ENCODE results near the gene NCKAP5.

Gene NCKAP5

GRCh38 chr2:133568172-133568571 is at the start of gene NCKAP5:
NCKAP5 (minus strand) TSS chr2:133568463; CDS start chr2:133517526, 50,937 bp downstream.
- DNase-seq, result no peak

GRCh38 chr2:133609664-133610063 is 41.4 kb upstream of the NCKAP5 start:
- no peak for DNase-seq

GRCh38 chr2:133608291-133608690 is 40.0 kb upstream of the NCKAP5 start:
- no peak for DNase-seq

DNA sequence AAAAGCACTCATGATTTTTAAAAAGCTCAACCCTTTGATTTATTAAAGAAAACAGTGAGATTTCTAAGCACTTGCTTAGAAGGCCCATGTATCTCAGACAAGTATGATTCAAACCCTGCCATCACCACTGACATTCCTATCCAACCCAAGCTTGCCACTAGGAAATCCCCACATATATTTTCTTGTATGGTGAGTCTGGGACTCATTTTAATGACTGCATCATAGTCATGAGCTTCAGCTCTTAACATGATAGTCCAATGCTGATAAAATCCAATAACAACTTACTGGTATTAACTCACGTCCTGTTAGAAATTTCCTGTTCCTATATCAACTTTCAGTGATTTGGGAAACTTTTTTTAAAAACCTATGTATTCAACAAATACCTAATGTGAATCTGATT is 39.4 kb upstream of the NCKAP5 start:
- DNase-seq, result no peak

DNA sequence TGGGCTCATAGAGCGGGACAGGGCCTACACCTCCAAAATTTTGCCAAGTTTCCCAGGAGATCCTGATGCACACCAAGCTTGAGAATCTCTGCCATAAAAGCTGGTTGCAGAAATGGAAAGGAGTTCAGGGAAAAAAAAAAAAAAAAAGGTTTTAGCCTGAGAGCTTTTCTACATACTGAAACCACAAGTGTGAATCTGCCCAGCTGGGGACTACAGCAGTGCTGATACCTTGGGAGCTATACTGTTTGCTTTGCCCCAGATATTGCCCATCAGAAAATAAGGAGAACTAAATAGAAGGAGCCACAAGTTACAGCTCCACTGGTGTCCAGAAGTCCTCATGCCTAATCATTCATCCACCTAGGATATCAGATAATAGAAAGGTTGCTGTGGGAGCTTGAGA is 38.4 kb upstream of the NCKAP5 start:
- no peak for DNase-seq

DNA sequence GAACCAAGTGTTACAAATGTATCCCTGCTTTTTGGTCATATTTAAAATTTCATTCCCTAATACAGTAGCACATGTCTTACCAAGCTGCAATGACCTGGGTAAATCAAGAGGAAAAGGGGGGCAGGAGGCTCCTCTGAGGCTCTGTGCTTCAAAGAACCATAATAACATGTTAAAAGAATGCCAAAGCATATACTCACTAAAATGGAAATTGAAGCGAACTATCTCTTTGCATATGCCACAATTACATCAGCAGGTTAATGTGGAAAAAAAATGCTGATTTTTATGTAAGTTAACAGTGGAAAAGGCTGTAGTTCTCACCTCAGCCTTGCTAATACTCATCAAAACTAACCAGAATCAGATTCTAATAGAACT is 37.5 kb upstream of the NCKAP5 start:
- no peak for DNase-seq

GRCh38 chr2:133605011-133605765 is 36.9 kb upstream of the NCKAP5 start:
- DNase-seq, result no peak

- no peak for DNase-seq
Measured at GRCh38 chr2:133603109-133603508, 34.8 kb upstream of the NCKAP5 start.

GRCh38 chr2:133602538-133602937 is 34.3 kb upstream of the NCKAP5 start:
- no peak for DNase-seq

DNA sequence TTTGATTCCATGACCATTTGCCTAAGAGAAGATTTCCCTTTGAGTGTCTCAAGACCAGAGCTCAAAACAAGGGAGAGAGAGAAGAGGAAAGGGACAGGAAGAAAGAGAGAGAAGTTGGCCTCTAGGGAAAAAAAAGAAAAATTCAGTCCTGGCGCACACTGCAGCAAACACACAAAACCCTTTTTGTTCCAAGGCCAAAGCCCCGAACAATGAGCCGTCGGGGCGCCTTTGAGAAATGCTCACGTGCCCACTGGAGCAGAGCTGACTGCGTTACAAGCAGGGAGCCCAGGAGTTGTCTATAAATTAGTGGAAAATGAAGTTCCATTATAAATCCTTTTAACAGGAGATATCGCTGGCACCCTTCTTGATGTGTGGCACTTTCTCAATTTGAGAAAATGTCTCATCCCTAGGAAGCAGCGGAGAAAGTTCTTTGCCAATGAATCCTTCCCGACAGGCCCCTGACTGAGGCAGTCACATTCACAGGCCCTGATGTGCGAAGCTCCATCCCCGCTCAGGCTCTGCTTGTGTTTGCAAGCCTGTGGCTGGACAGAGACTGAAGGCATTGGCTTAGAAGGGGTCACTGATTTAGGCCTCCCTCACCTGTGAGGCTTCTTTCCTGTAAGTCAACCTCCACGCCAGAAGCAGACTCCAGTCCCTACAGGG is 32.1 kb upstream of the NCKAP5 start:
- DNase-seq, result no peak

DNA sequence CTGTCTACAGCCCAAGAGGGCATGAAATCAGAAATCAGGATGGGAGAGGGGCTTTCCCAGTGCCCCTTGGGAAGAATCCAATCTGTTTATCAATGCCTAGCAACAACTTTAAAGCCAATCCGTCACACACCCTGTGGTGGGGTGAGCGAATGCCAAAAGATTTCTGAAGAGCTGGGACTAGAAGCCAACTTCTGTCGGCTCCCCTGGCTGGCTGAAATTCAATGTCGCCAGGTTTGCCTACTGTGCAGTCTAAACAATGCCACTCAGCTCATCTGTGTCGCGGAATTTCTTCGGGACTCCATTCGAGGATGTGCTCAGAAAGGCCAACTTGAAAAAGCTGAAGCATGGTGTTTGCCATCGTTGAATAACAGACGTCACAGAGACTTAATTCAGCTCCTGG is 31.5 kb upstream of the NCKAP5 start:
- no peak for DNase-seq

- DNase-seq, result no peak
Measured at GRCh38 chr2:133599211-133599803, 31.0 kb upstream of the NCKAP5 start.

DNA sequence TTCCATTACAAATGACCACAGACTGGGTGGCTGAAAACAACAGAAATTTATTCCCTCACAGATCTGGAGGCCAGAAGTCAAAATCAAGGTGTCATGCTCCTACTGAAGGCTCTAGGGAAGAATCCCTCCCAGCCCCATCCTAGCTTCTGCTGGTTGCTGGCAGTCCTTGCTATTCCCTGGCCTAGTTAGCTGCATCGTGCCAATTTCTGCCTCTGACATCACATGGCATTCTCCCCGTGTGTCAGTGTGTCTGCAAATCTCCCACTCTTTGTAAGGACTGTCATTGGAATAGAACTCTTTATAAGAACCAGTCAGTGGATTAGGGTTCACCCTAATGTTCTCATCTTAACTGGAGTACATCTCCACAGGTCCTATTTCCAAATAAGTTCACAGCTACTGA is 30.5 kb upstream of the NCKAP5 start:
- no peak for DNase-seq

DNA sequence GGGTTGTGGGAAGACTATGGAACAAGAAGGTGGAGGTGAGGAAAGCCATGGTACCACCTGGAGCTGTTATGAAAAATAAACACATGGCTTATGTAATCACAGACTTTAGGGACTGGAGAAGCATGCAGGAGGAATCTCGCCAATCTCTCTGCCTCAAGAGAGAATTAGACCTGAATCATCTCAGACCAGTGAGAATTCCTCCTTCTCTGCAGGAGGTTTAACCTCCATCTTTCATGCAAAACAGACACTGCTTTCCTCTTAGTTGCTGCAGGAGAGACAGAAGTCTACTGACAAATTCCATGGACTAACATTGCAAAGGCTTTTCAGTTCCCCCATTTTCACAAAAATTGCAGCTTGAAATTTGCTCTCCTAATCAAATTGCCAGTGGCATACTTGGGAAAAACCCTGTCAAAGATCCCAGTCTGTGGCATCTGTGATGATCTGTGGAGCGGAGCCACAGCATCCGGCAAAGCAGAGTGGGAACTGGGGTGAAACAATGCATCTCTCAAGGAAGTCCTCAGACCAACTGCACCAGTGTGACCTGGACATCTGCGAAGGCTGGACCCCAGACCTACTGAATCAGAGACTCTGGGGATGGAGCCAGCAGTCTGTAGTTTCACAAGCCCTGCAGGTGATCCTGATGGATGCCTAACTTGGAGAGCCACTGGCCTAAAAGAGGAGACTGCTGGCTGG is 28.6 kb upstream of the NCKAP5 start:
- DNase-seq, result no peak

DNA sequence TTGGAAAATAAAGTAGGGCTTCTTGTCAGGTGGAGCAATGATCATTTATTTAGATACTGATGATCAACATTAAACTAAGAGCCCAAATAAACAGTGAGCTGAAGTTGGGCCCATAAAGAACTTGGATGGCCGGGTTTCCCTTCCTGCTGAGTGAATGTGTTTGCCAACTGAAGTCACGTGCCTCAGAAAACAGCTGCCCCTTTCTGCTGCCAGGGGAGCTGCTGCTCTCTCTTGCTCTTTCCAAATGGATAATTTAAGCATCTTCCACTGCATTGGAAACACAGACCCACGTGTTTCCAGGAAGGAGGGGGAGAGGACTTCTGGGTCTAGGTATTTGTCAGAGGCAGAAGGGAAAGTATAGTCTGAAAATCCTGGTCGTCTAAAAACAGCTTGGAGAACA is 22.9 kb upstream of the NCKAP5 start:
- DNase-seq, result peak; percentile 82

- no peak for DNase-seq
Measured at GRCh38 chr2:133589456-133589855, 21.2 kb upstream of the NCKAP5 start.

DNA sequence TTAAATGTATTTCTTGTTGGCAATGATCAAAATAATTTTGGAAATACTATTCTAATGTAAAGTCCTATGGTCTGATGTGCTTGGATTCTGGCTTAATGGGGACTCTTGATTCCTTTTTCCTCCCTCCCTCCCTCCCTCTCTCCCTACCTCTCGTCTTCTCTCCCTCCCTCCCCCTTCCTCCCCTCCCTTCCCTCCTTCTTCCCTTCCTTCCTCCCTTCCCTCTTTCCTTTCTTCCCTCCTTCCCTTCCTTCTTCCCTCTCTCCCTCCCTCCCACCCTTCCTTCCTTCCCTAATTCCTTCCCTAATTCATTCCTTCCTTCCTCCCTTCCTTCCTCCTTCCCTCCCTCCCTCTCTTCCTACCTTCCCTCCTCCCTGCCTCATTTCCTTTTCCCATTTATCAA is 19.9 kb upstream of the NCKAP5 start:
- DNase-seq, result no peak

DNA sequence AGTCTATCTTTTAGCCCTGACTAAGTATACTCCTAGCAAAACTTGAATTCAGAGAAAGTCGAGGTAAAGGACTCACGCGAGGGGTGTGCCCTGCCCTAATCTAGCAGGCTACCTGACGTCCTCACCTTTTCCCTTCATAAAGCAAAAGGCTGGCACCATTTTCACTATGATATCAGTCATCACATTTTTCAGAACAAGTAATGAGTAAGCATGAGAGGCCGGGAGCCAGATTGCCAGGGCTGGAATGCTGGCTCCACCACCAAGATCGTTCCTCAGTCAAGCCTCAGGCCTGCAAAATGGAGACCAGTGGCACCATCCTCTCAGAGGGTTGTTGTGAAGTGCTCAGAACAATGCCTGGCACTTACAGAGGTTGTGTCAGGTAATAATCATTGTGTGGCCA is 18.7 kb upstream of the NCKAP5 start:
- no peak for DNase-seq

GRCh38 chr2:133581010-133581760 is 12.9 kb upstream of the NCKAP5 start:
- peak; percentile 4 for DNase-seq

DNA sequence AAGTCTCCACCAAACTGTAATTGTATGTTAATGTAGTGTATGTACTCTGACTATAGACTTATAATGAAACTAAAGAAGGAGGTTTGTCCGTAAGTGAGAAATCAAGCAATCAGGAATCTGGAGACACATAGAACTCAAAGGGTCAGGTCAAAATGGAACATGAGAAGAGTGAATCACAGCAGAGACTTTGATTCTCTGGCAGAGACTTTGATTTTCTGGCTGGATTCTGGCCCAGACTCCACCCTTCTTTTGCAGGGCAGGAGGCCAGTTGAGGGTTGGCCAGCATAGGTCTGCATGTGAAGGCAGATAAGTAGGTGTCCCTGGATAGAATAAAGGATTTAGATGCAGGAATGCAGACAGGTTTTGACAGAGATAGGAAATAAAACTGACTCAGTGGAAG is 11.0 kb upstream of the NCKAP5 start:
- no peak for DNase-seq

GRCh38 chr2:133576714-133577113 is 8.5 kb upstream of the NCKAP5 start:
- no peak for DNase-seq

- DNase-seq, result no peak
Measured at GRCh38 chr2:133574620-133575019, 6.4 kb upstream of the NCKAP5 start.

- DNase-seq, result no peak
Measured at GRCh38 chr2:133574186-133574585, 5.9 kb upstream of the NCKAP5 start.

Measured in NCI-H1092 treated with DMSO at 0.1 percent for 48 hours (cell line).